ENCODE measurements around the gene SLC9A9. TPM values are rescaled to one million over a fixed set of nuclear protein-coding genes. Genes with fewer than 3 reads are reported as not detected.
A peak's percentile ranks its signal among the peaks of the same experiment; 100 is the strongest.

SLC9A9 gene
- total RNA-seq, 1 donor from 2014 or later = 3.5 TPM

DNA sequence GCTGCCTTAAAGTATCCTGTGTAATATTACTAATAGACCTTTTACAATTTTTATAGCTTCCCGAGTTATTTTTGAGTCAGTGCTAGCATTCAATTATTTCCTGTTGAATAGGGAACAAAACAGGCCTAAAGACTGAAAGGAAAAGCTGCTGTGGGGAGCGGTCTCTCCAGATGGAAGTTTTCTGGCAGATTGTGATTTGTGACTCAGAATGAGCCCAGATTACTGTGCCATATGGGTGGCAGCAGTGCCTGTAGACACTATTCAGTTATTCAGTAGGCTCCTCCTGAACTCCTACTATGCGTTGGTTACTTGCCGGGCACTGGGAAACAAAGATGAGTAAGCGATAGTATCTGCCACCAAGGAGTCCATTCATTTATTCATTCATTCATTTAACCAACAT, 516.9 kb downstream of the SLC9A9 start:
- H3K27ac Mint-ChIP-seq (ENCODE audit: unreplicated experiment) = peak overlapping the region; percentile 65
- TF ChIP-seq, protein P1, sequence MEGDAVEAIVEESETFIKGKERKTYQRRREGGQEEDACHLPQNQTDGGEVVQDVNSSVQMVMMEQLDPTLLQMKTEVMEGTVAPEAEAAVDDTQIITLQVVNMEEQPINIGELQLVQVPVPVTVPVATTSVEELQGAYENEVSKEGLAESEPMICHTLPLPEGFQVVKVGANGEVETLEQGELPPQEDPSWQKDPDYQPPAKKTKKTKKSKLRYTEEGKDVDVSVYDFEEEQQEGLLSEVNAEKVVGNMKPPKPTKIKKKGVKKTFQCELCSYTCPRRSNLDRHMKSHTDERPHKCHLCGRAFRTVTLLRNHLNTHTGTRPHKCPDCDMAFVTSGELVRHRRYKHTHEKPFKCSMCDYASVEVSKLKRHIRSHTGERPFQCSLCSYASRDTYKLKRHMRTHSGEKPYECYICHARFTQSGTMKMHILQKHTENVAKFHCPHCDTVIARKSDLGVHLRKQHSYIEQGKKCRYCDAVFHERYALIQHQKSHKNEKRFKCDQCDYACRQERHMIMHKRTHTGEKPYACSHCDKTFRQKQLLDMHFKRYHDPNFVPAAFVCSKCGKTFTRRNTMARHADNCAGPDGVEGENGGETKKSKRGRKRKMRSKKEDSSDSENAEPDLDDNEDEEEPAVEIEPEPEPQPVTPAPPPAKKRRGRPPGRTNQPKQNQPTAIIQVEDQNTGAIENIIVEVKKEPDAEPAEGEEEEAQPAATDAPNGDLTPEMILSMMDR (IDR thresholded peaks at IDR 0.05) = no peak
- DNase-seq (ENCODE audit: extremely low spot score, unreplicated experiment) = no peak

DNA sequence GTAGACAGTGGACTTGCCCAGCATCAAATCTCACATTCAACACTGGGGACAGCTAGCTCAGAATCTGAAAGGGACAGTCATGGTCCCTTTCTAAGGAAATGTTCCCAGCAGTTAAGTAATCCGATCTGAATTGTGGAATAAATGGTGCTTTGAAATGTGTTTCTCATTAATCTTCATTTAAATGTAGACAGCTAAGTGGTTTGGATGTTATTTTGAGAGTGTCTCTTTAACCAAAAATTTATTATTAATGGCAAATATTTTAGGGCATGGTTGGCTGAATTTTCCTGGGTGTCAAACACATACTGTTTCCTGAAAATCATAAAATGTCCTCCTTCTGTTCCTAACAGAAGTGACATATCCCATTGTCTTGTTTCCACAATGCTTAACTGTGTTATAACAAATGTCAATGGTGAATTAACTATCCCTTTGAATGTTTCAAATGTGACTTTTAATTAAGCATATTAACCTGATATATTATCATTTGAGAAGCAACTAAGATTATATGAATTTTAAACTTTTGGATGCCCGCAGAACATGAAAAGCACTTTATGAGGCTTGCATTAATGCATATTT, 517.9 kb downstream of the SLC9A9 start:
- DNase-seq (ENCODE audit: extremely low spot score, unreplicated experiment) = no peak
- Mint-ChIP-seq H3K27me3 (ENCODE audit: unreplicated experiment) (no peaks in the 10 kb centered on the region), H3K36me3 (ENCODE audit: unreplicated experiment) (no peaks in the 10 kb centered on the region), H3K27ac (ENCODE audit: unreplicated experiment) (peak overlapping the region; percentile 78), H3K4me3 (ENCODE audit: unreplicated experiment) (no peak overlapping the region), H3K9me3 (ENCODE audit: unreplicated experiment) (peaks cover 5% of the 10 kb centered on the region), H3K4me1 (ENCODE audit: unreplicated experiment) (peaks cover 61% of the 10 kb centered on the region)
- TF ChIP-seq, protein P1 (IDR thresholded peaks at IDR 0.05) = no peak

More for the DNA sequence above, 516.9 kb downstream of the SLC9A9 start:
- no peak overlapping the region for H3K4me3 Mint-ChIP-seq (ENCODE audit: unreplicated experiment)
- no peaks in the 10 kb centered on the region for H3K36me3 Mint-ChIP-seq (ENCODE audit: unreplicated experiment)
- H3K27me3 Mint-ChIP-seq (ENCODE audit: unreplicated experiment) = no peaks in the 10 kb centered on the region
- peaks cover 10% of the 10 kb centered on the region for H3K9me3 Mint-ChIP-seq (ENCODE audit: unreplicated experiment)
- peaks cover 64% of the 10 kb centered on the region for H3K4me1 Mint-ChIP-seq (ENCODE audit: unreplicated experiment)

DNA sequence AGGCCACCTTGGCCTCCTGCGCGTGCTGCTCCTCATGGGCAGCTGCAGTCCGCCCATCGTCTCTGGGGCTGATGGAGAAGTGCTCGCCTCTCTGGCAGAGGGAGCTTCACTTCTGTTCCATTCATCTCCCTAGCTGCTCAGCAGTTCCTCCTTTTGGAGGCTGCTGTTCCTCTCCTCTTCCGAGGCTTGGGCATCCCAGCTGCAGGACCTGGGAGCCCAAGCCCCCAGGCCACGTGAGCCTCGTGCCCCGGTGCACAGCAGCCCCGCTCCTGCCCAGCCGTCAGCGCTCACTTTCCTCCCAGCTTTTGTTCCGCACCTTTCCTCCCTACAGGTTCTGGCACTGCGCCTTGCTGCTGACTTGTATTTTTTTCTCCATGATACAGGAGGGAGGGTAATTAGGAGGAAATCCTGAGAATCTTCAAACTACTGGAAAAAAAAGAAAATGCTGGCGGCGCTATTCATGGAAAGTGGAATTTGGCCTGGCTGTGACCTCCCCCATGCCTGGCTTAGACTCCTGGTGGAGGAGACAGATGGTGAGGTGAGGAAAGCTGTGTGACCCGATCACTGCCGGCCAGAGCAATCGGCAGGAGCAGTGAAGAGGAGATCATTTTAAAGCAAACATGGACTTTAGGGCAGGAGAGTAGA, 518.6 kb downstream of the SLC9A9 start:
- H3K36me3 Mint-ChIP-seq (ENCODE audit: unreplicated experiment) = no peaks in the 10 kb centered on the region
- peaks cover 61% of the 10 kb centered on the region for H3K4me1 Mint-ChIP-seq (ENCODE audit: unreplicated experiment)
- H3K27ac Mint-ChIP-seq (ENCODE audit: unreplicated experiment) = peak overlapping the region; percentile 78
- no peaks in the 10 kb centered on the region for H3K9me3 Mint-ChIP-seq (ENCODE audit: unreplicated experiment)
- H3K4me3 Mint-ChIP-seq (ENCODE audit: unreplicated experiment) = peak overlapping the region; percentile 32
- no peaks in the 10 kb centered on the region for H3K27me3 Mint-ChIP-seq (ENCODE audit: unreplicated experiment)
- no peak for DNase-seq (ENCODE audit: extremely low spot score, unreplicated experiment)
- TF ChIP-seq, protein P1 (IDR thresholded peaks at IDR 0.05) = no peak

DNA sequence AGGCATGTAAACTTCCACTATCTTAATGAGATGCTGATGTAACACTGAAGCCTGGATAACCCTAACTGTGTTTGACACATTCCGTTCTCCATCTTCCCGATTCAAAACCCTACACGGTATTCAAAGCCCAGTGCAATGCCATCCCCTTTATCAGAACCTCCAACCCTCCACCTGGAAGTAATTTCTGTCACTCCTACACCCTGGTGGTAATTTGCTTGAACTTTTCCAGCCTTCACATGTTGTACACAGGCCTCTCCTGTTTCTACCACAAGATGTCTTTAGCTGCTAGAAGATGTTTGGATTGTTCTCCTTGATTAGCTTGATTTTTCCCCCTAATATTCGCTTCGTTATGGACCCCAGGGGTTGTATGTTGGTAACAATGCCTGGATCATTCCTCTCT, 519.8 kb downstream of the SLC9A9 start:
- DNase-seq (ENCODE audit: extremely low spot score, unreplicated experiment) = no peak
- TF ChIP-seq, protein P1 (IDR thresholded peaks at IDR 0.05) = peak; percentile 25
- no peak overlapping the region for H3K4me3 Mint-ChIP-seq (ENCODE audit: unreplicated experiment)
- no peaks in the 10 kb centered on the region for H3K9me3 Mint-ChIP-seq (ENCODE audit: unreplicated experiment)
- no peaks in the 10 kb centered on the region for H3K36me3 Mint-ChIP-seq (ENCODE audit: unreplicated experiment)
- H3K27me3 Mint-ChIP-seq (ENCODE audit: unreplicated experiment) = no peaks in the 10 kb centered on the region
- H3K27ac Mint-ChIP-seq (ENCODE audit: unreplicated experiment) = peak overlapping the region; percentile 19
- peaks cover 61% of the 10 kb centered on the region for H3K4me1 Mint-ChIP-seq (ENCODE audit: unreplicated experiment)

DNA sequence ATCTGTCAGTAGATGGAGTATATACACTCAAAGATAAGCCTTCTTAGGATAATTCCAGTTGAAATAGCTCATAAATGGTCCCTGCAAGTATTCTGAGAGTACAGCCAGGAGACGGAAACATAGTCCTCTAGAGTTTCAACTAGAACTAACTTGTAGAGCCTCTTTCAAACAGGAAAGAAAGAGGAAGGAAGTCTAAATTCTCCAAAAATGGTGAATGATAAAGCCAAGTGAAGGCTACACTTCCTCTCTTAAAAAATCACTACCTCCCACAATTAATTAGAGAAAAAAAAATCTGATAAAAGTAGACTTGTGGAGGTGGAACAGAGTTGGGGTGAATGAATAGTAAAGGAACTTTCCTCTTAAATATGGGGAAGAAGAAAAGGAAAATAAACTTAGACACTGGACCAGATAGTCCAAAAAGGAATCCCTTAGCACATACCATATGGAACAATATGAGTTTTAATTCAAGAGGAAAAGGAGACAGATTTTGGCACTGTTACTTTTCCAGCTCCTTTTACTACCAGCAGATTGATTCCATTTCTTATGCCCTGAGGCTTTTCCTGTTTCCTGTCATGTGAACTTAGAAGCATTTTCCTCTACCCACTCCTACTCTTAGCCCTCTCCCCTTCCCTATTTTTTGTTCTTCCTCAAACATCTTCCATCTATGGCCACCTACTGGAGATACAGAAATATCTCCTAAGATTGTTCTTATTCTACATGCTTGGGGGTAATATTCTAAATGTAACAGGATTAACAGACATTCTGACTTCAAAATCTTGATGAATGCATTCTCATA, 521.1 kb downstream of the SLC9A9 start:
- Mint-ChIP-seq H3K27me3 (ENCODE audit: unreplicated experiment) (no peaks in the 10 kb centered on the region), H3K27ac (ENCODE audit: unreplicated experiment) (no peak overlapping the region), H3K4me3 (ENCODE audit: unreplicated experiment) (no peak overlapping the region), H3K36me3 (ENCODE audit: unreplicated experiment) (no peaks in the 10 kb centered on the region), H3K9me3 (ENCODE audit: unreplicated experiment) (no peaks in the 10 kb centered on the region), H3K4me1 (ENCODE audit: unreplicated experiment) (peaks cover 54% of the 10 kb centered on the region)
- TF ChIP-seq, protein P1 (IDR thresholded peaks at IDR 0.05) = peak; percentile 48
- no peak for DNase-seq (ENCODE audit: extremely low spot score, unreplicated experiment)

Data from osteocyte (in vitro differentiated cells).